Stimulated activated CD4-positive, alpha-beta T cell treated with anti-CD3 and anti-CD28 coated beads, Interleukin-4, amount 100 ng/mL, for 4 hours (primary cell): ENCODE results near the gene XAF1.
"Not testable (repeated sequence)": the region's sequence is repeated elsewhere in the genome, so short reads cannot be mapped to it uniquely, and the experiment has no call there.

Experiments
- DNase-seq, 2 experiments: peaks; one replicate each; pipeline ENCODE4 v3.0.0-alpha.2; 2020

Gene XAF1

DNA sequence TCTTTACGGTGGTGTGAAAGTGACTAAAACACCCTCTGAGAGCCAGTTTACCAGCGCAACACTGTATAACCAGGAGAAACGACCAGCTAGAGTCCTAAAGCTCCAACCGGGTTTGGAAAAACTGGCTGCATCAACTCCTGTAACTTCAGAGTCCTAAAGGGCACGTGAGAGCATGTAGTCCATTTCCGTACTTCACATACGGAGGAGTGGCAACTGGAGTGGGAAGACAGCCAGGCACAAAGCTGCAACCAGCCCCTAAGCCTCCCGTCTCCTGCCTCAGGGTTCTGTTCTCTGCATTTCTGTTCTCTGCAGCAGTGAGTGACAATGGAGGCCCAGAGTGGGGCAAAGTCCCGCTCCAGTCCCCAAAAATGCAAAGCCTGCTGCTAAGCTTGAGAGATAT lies 56.4 kb downstream of the XAF1 start:
- DNase-seq = no peak

DNA sequence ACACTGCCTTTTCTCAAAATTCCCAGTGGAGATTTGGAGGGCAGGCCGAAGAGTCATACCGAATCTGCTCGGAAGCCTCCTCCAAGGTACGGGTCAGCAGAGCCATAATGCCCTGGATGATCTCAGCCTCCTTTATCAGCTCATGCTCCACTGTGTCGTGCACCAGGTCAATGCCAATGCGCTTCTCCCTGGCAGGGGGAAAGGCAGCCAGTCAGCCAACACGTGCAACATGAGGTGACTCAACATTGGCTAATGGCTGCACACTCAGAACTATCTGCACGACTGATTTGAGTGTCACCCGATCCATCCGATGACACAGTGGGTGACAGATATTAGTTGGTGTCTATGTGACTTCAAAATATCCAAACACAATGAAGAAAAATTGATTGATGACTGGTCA lies 59.9 kb downstream of the XAF1 start:
- no peak for DNase-seq

DNA sequence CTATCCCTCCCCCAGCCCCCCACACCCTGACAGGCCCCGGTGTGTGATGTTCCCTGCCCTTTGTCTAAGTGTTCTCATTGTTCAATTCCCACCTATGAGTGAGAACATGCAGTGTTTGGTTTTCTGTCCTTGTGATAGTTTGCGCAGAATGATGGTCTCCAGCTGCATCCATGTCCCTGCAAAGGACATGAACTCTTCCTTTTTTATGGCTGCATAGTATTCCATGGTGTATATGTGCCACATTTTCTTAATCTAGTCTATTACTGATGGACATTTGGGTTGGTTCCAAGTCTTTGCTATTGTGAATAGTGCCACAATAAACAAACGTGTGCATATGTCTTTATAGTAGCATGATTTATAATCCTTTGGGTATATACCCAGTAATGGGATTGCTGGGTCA lies 60.5 kb downstream of the XAF1 start:
- not testable (repeated sequence) for DNase-seq

DNA sequence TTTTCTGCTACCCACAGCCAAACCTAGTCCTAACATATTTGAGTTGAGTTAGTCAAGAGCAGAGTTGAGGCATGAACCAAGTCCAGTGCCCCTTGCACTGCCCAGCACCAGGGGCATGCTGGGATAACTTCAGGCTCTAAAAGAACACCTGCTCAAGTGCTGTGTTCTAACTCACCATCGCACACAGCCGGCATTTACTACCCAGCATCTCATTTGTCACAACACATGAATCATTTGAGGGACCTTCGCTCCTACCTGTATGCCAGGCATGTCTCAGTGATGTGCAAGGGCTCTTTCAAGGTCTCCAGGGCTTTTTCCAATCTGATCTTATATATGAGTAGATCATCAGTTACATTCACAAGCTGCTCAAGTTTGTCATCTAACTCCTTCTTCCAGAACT lies 63.1 kb downstream of the XAF1 start:
- DNase-seq = no peak

DNA sequence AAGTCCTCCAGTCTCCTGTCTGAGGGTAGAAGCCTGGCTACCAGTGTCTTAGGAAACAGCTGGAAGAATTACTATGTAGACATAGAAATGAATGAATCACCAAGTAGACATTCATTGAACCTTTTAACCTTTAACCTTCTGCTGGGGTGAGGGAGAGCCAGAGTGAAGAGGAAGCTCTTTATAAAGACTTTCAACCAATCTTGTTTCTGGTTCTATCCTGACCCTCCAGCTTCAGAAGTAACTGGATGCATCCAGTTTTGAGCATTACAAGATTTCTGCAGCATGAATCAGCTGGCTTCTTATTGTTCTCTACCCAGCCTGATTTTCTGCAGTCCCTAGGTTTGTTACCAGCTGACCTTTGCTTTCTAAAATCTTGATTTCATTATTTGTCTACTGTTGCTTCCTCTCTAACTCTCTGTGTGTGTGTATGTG lies 67.2 kb downstream of the XAF1 start:
- DNase-seq = no peak
